K562 (cell line): ENCODE data around the gene AGT. TPM values are rescaled to one million over a fixed set of nuclear protein-coding genes. Genes with fewer than 3 reads are reported as not detected.

Source experiments
- ATAC-seq: fragments of 200-7000 bp; cut with Tn5 transposase; 3 replicates; pipeline ENCODE4 v1.9.1; 2020; ENCODE audit warnings: moderate library complexity
- BruUV-seq: library from RNA; stranded (reverse); fragments of 400-500 nt; replicated peaks from 2 replicates; lab custom pipeline; 2021; lab: Mats Ljungman, UMichigan
- CTCF ChIA-PET: fragments of 300-600 bp; formaldehyde crosslinking; extraction: SDS; loops from one replicate; lab custom pipeline; 2021; ENCODE audit warnings: low intra/inter-chr PET ratio; lab: Yijun Ruan, JAX
- POLR2A ChIA-PET: fragments of 300-600, 350-650 bp; sonication (Branson Sonifier 250); formaldehyde crosslinking; extraction: SDS; loops from one replicate; lab custom pipeline; 2021; ENCODE audit warnings: antibody characterized with exemption, inconsistent platforms; lab: Yijun Ruan, JAX
- DNase-seq, 4 experiments: peaks; one replicate each; pipeline versions ENCODE4 v3.0.0 to v3.0.0-alpha.2; 2011 to 2018; ENCODE audit warnings: low spot score in 3 of 4, mixed read lengths in 3 of 4; ENCODE audit errors: extremely low read depth in 1 of 4
- FAIRE-seq: peaks from 2 replicates; lab custom pipeline; 2011; peaks lifted over from hg19 to GRCh38; lab: Jason Lieb, UNC
- H2AFZ ChIP-seq: 2 replicates; pipeline ENCODE4 v1.6.0; 2011; ENCODE audit warnings: low read depth, low read length, control low read depth, inconsistent platforms
- H3K27ac ChIP-seq: fragments of 200-600 bp; 3 replicates; pipeline ENCODE4 v1.8.0; 2011; ENCODE audit warnings: low read depth, mild to moderate bottlenecking, control low read depth, inconsistent platforms, low read length, moderate library complexity, mixed read lengths; ENCODE audit errors: extremely low read depth
- H3K27me3 ChIP-seq, 2 experiments: fragments of 300-600 bp in 1 of 2; 2 replicates in 1 of 2; 3 replicates in 1 of 2; pipeline versions ENCODE4 v1.6.0 to v1.8.0; 2011; ENCODE audit warnings: inconsistent platforms in 2 of 2, low read length in 2 of 2, mild to moderate bottlenecking in 1 of 2, mixed read lengths in 1 of 2, moderate library complexity in 1 of 2; ENCODE audit not compliant: control insufficient read depth in 2 of 2, insufficient read depth in 2 of 2
- H3K36me3 ChIP-seq: fragments of 300-600 bp; 3 replicates; pipeline ENCODE4 v1.8.0; 2011; ENCODE audit warnings: mild to moderate bottlenecking, low read length, inconsistent platforms; ENCODE audit not compliant: control insufficient read depth, insufficient read depth
- H3K4me1 ChIP-seq, 2 experiments: fragments of 200-600 bp in 1 of 2; replicated peaks in 1 of 2; 2 replicates in 1 of 2; 3 replicates in 1 of 2; pipeline versions ENCODE4 v1.5.1 to v1.8.0; 2011; ENCODE audit warnings: inconsistent platforms in 2 of 2, low read length in 2 of 2, mild to moderate bottlenecking in 1 of 2, mixed read lengths in 1 of 2, moderate library complexity in 1 of 2; ENCODE audit not compliant: control insufficient read depth in 2 of 2, insufficient read depth in 2 of 2
- H3K4me2 ChIP-seq: 2 replicates; pipeline ENCODE4 v1.6.1; 2011; ENCODE audit warnings: low read length, control low read depth, inconsistent platforms, mixed read lengths; ENCODE audit not compliant: insufficient read depth
- H3K4me3 ChIP-seq: fragments of 200-600 bp; sonication (generic), shearing (Covaris generic); 2 replicates; pipeline ENCODE4 v1.5.1; 2016; ENCODE audit warnings: control low read depth, inconsistent platforms
- H3K79me2 ChIP-seq: fragments of 200-600 bp; 3 replicates; pipeline ENCODE4 v1.8.0; 2011; ENCODE audit warnings: low read length, inconsistent platforms; ENCODE audit not compliant: control insufficient read depth, insufficient read depth
- H3K9ac ChIP-seq, 2 experiments: 2 replicates each; pipeline versions ENCODE4 v1.6.0 to v1.6.1; 2011; ENCODE audit warnings: low read depth in 2 of 2, low read length in 2 of 2, control low read depth in 1 of 2, inconsistent platforms in 1 of 2, mild to moderate bottlenecking in 1 of 2, mixed read lengths in 1 of 2; ENCODE audit not compliant: insufficient read depth in 1 of 2
- H3K9me1 ChIP-seq: one replicate; pipeline ENCODE4 v1.6.0; 2011; ENCODE audit warnings: inconsistent platforms, mild to moderate bottlenecking, low read length, moderate library complexity; ENCODE audit not compliant: control insufficient read depth, insufficient read depth
- H3K9me3 ChIP-seq: replicated peaks from 2 replicates; pipeline ENCODE4 v1.5.1; 2011; ENCODE audit warnings: low read depth, low read length, inconsistent platforms; ENCODE audit not compliant: control insufficient read depth, insufficient read depth
- H4K20me1 ChIP-seq: replicated peaks from 2 replicates; pipeline ENCODE4 v1.6.1; 2011; ENCODE audit warnings: low read length, inconsistent platforms, mixed read lengths; ENCODE audit not compliant: control insufficient read depth, insufficient read depth
- HEY1 ChIP-seq: fragments of 250-450 bp; sonication (Bioruptor Pico); IDR thresholded peaks from 2 replicates; pipeline ENCODE4 v1.5.0; 2020; ENCODE audit warnings: mild to moderate bottlenecking, moderate library complexity, borderline replicate concordance
- HOXB6 ChIP-seq: fragments of 250-450 bp; sonication (Bioruptor Pico); IDR thresholded peaks from 2 replicates; pipeline ENCODE4 v1.5.1; 2022; ENCODE audit warnings: mild to moderate bottlenecking, borderline replicate concordance
- KLF16 ChIP-seq: IDR thresholded peaks from 2 replicates; pipeline ENCODE4 v1.6.1; 2016; ENCODE audit warnings: antibody characterized with exemption
- MIER1 ChIP-seq: fragments of 450-650 bp; IDR thresholded peaks from 2 replicates; pipeline ENCODE4 v1.6.1; 2016; ENCODE audit warnings: antibody characterized with exemption, mild to moderate bottlenecking, low read depth
- NCOR1 ChIP-seq: fragments of 450-650 bp; IDR thresholded peaks from 2 replicates; pipeline ENCODE4 v1.6.1; 2016; ENCODE audit warnings: mild to moderate bottlenecking, moderate library complexity
- NFRKB ChIP-seq: fragments of 450-650 bp; IDR thresholded peaks from 2 replicates; pipeline ENCODE4 v1.6.1; 2016; ENCODE audit warnings: low read depth
- POLR3G ChIP-seq: IDR thresholded peaks from 2 replicates; pipeline ENCODE4 v1.6.1; 2011; ENCODE audit not compliant: insufficient read length, insufficient replicate concordance; ENCODE audit errors: extremely low read depth
- POU5F1 ChIP-seq: fragments of 150-350 bp; IDR thresholded peaks from 2 replicates; pipeline ENCODE4 v1.6.1; 2014; ENCODE audit warnings: borderline replicate concordance, low read length, low read depth, mild to moderate bottlenecking; ENCODE audit not compliant: partially characterized antibody
- TCF7 ChIP-seq: sonication (generic); IDR thresholded peaks from 2 replicates; pipeline ENCODE4 v1.6.1; 2016; ENCODE audit warnings: antibody characterized with exemption, borderline replicate concordance
- THRB ChIP-seq: fragments of 450-650 bp; formaldehyde crosslinking; conservative IDR thresholded peaks from 2 replicates; pipeline ENCODE4 v1.4.0; 2022; ENCODE audit warnings: mild to moderate bottlenecking, missing genetic modification characterization
- ZBTB5 ChIP-seq: fragments of 450-650 bp; IDR thresholded peaks from 2 replicates; pipeline ENCODE4 v1.6.1; 2017; ENCODE audit warnings: antibody characterized with exemption
- ZFP36 ChIP-seq: fragments of 150-350 bp; IDR thresholded peaks from 2 replicates; pipeline ENCODE4 v1.6.1; 2018; ENCODE audit warnings: low read length, low read depth; ENCODE audit not compliant: partially characterized antibody
- ZNF212 ChIP-seq: fragments of 450-650 bp; formaldehyde crosslinking; IDR thresholded peaks from 2 replicates; pipeline ENCODE4 v1.4.0; 2020; ENCODE audit warnings: mild to moderate bottlenecking
- ZNF444 ChIP-seq: fragments of 250-450 bp; sonication (Bioruptor Pico); IDR thresholded peaks from 2 replicates; pipeline ENCODE4 v1.4.0; 2020; ENCODE audit warnings: mild to moderate bottlenecking, moderate library complexity
- WGBS: fragments of 100-300 bp; shearing (Covaris generic); methylation state at CpG from one replicate; pipeline ENCODE4 v1.1.6; 2016; ENCODE audit warnings: low coverage, mixed read lengths; ENCODE audit not compliant: insufficient coverage; ENCODE audit errors: missing lambda C conversion rate; 5-methylcytosine and 5-hydroxymethylcytosine counted together
- in situ Hi-C: fragments of 300-500 bp; cut with MboI; formaldehyde crosslinking; loops from 4 replicates; pipeline ENCODE4 v1.15.0; 2018; ENCODE audit warnings: inconsistent platforms, mixed read lengths
- intact Hi-C: fragments of 100-400 bp; cut with micrococcal nuclease; formaldehyde crosslinking; loops from 2 replicates; pipeline ENCODE4 v1.14.2; 2022
- polyA plus RNA-seq, 8 experiments: library from polyadenylated mRNA; depleted of rRNA in 4 of 8; stranded (reverse) in 5 of 8; unstranded in 3 of 8; fragments of >200 nt; fragmentation: Nextera tagmentation in 2 of 8; fragmentation: Illumina TruSeq in 1 of 8; extraction: Ambion mirVana in 2 of 8; extraction: Trizol in 1 of 8; gene quantifications; 2 replicates each; pipeline versions ENCODE4 v1.2.1 to v1.2.3, GENCODE V29; 2011 to 2014; ENCODE audit warnings: inconsistent platforms in 1 of 8, missing spikeins in 1 of 8
- total RNA-seq, 7 experiments: library from RNA; depleted of rRNA in 6 of 7; stranded (reverse); fragments of >200 nt in 6 of 7; fragmentation: Illumina TruSeq in 2 of 7; extraction: Trizol in 2 of 7; gene quantifications; 2 replicates each; pipeline versions ENCODE4 v1.2.1 to v1.2.3, GENCODE V29; 2011 to 2021; ENCODE audit warnings: low replicate concordance in 1 of 7
- TF ChIP-seq, protein P1 (sequence below): sonication (generic); formaldehyde crosslinking; IDR thresholded peaks from 2 replicates; pipeline ENCODE4 v1.8.0; 2023; ENCODE audit warnings: missing genetic modification reagents, mild to moderate bottlenecking, borderline replicate concordance

AGT gene
- total and polyA plus RNA-seq, 9 of the 15 experiments (the other 6 are each of a cell fraction or from before 2014, with no cell fraction given) = 0.40 TPM; not detected in 8

DNA sequence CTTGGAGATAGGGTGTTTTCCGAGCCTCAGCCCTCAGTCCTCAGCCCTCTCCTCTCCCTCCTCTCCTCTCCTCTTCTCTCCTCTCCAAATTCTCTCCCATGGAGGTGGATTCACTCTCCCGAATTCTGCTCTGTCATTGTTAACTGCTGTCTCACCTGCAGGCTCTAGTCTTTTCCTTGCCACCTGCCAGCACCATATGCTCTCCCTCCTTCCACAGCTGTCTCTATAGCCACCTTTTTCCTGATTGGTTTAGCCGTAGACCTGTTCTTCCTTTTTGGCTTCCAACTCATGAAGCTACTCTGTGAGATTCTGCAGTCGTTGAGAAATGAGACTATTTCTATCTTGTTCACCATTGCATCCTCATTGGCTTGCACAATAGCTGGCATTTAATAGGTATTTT is 51.9 kb downstream of the AGT start:
- Histone ChIP-seq H3K79me2 (no peaks in the 10 kb centered on the region), H3K9me3 (no peaks in the 10 kb centered on the region), H3K9me1 (no peaks in the 10 kb centered on the region), H3K4me3 (no peak overlapping the region), H3K4me1 (no peaks in the 10 kb centered on the region), H4K20me1 (no peaks in the 10 kb centered on the region), H3K4me2 (no peak overlapping the region), H3K36me3 (peaks cover 59% of the 10 kb centered on the region; the same call in 2 of the 3 replicates), H2AFZ (no peak overlapping the region), H3K27me3 (no peaks in the 10 kb centered on the region), H3K27ac (no peak overlapping the region), H3K9ac (no peak overlapping the region)
- intact Hi-C loops = no loop called here
- BruUV-seq = no TSS peak
- ATAC-seq (no peak), DNase-seq (no peak), FAIRE-seq (no peak)
- CTCF ChIA-PET = no interaction called here
- 77% methylated on average over 4 of the region's 4 CpGs for WGBS
- POLR2A ChIA-PET = interaction anchor here (0.8 kb wide), 1 partner anchor 13 kb away, joined by 4 read pairs; no protein-coding TSS in a partner anchor
- in situ Hi-C loops = no loop called here
- TF ChIP-seq THRB (CRISPR knock-in tag) = no peak
- TF ChIP-seq POLR3G = no peak
- TF ChIP-seq ZNF212 (CRISPR knock-in tag) = no peak
- TF ChIP-seq POU5F1 = no peak
- TF ChIP-seq TCF7 = no peak
- TF ChIP-seq NCOR1 = no peak
- no peak for TF ChIP-seq MIER1
- TF ChIP-seq NFRKB = no peak
- no peak for TF ChIP-seq ZBTB5
- no peak for TF ChIP-seq HEY1 (CRISPR knock-in tag)
- TF ChIP-seq, protein P1, sequence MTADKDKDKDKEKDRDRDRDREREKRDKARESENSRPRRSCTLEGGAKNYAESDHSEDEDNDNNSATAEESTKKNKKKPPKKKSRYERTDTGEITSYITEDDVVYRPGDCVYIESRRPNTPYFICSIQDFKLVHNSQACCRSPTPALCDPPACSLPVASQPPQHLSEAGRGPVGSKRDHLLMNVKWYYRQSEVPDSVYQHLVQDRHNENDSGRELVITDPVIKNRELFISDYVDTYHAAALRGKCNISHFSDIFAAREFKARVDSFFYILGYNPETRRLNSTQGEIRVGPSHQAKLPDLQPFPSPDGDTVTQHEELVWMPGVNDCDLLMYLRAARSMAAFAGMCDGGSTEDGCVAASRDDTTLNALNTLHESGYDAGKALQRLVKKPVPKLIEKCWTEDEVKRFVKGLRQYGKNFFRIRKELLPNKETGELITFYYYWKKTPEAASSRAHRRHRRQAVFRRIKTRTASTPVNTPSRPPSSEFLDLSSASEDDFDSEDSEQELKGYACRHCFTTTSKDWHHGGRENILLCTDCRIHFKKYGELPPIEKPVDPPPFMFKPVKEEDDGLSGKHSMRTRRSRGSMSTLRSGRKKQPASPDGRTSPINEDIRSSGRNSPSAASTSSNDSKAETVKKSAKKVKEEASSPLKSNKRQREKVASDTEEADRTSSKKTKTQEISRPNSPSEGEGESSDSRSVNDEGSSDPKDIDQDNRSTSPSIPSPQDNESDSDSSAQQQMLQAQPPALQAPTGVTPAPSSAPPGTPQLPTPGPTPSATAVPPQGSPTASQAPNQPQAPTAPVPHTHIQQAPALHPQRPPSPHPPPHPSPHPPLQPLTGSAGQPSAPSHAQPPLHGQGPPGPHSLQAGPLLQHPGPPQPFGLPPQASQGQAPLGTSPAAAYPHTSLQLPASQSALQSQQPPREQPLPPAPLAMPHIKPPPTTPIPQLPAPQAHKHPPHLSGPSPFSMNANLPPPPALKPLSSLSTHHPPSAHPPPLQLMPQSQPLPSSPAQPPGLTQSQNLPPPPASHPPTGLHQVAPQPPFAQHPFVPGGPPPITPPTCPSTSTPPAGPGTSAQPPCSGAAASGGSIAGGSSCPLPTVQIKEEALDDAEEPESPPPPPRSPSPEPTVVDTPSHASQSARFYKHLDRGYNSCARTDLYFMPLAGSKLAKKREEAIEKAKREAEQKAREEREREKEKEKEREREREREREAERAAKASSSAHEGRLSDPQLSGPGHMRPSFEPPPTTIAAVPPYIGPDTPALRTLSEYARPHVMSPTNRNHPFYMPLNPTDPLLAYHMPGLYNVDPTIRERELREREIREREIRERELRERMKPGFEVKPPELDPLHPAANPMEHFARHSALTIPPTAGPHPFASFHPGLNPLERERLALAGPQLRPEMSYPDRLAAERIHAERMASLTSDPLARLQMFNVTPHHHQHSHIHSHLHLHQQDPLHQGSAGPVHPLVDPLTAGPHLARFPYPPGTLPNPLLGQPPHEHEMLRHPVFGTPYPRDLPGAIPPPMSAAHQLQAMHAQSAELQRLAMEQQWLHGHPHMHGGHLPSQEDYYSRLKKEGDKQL = no peak
- no peak for TF ChIP-seq ZNF444
- no peak for TF ChIP-seq ZFP36
- no peak for TF ChIP-seq HOXB6 (CRISPR knock-in tag)
- no peak for TF ChIP-seq KLF16
